Measurements from ENCODE around the gene CD109. TPM values are rescaled to one million over a fixed set of nuclear protein-coding genes. Genes with fewer than 3 reads are reported as not detected.
"Not testable (repeated sequence)": the region's sequence is repeated elsewhere in the genome, so short reads cannot be mapped to it uniquely, and the experiment has no call there.

Gene CD109
- total RNA-seq, 1 donor = 22.1 TPM

DNA sequence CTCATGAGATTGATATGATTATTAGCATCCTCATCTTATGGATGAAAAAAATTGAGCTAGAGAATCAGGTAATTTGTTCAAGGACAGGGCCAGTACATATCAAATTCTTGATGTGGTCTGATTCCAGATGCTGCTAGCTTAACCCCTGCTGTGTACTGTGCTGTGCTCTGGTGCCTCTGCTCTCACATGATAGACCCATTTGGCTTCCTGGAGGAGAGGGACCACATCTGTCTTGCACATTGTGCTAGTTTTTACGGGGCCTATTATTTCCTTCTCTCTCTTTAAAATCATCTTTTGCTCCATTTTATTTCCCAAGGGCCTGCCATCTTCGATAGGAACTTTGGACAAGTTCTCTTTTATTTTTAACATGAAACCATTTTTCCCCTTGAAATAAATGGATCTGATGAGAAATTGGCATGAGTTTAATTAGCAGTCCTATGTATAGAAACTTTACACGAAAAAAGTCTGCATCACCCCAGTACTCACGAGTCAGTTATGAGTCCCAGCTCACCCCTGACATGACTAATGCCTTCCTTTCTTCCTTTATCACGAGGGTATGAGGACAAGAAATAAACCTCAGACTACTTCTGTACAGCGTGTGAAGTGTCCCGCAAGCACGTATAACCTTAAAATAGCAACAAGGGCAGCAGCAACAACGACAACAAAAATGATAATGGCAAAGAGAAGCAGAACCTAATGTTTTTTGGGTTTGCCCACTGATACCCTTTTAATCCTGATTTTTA, 26.5 kb downstream of the CD109 start:
- DNase-seq (ENCODE audit: low read depth in 2 of 3, low spot score in 2 of 3) = peak in 2 of 3 donors; percentile 86 to 87

DNA sequence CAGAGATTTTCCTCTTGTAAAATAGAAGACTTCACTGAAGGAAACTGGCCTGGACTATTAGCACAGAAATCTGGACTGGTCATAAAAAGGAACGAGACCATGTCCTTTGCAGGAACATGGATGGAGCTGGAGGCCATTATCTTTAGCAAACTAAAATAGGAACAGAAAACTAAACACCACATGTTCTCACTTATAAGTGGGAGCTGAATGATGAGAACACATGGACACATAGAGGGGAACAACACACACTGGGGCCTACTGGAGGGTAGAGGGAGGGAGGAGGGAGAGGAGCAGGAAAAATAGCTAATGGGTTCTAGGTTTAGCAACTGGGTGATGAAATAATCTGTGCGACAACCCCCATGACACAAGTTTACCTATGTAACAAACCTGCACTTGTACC, 27.5 kb downstream of the CD109 start:
- not testable (repeated sequence) for DNase-seq (ENCODE audit: low read depth in 2 of 3, low spot score in 2 of 3)

DNA sequence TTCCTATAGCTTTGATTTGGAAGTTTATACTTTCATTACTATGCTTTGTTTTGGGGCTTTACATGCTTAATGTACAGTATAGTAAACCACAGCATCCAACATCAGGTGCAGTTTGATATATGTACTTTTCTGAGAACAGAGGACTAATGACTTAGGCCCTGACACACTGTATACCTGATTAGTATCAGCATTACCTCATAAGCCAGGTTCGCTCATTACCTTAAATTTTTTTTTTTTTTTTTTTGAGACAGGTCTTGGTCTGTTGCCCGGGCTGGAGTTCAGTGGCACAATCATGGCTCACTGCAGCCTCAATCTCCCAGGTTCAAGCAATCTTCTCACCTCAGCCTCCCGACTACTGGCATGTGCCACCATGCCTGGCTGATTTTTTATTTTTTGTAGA, 28.4 kb downstream of the CD109 start:
- no peak for DNase-seq (ENCODE audit: low read depth in 2 of 3, low spot score in 2 of 3)

DNA sequence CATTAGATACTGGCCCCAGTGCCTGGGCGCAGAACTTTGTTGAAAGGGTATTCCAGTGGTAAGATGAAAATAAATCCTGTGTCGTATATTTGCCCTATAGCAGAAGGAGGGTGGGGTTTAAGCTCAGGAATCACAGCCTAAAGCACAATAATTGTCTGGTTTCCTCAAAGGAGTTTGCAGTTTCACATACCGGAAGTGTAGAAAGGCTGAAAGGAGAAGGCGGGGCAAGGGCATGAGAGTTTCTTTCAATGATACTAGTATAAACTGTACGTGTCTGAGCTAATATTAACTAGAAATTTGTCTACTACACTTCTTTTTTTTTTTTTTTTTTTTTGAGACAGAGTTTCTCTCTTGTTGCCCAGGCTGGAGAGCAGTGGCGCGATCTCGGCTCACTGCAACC, 29.2 kb downstream of the CD109 start:
- peak in 1 of 3 donors; percentile 82 for DNase-seq (ENCODE audit: low read depth in 2 of 3, low spot score in 2 of 3)

DNA sequence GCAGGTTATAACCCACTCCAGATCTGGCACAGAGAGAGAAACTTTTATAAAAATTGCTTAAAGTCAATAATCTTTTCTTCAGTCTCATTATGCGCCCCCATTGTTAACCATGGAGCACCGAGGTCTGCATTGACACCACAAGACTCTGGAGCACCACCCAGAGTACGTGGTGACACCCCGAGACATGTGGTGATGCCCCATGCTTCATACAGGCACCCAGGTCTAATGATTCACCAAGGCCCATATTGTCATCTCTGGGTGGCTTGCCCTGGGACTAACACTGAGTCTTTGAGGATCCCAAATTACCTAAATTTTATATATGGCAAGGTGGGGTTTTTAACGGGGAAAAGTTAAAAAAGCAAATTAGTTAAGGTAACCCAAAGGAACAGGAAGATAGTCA, 31.1 kb downstream of the CD109 start:
- no peak for DNase-seq (ENCODE audit: low read depth in 2 of 3, low spot score in 2 of 3)

DNA sequence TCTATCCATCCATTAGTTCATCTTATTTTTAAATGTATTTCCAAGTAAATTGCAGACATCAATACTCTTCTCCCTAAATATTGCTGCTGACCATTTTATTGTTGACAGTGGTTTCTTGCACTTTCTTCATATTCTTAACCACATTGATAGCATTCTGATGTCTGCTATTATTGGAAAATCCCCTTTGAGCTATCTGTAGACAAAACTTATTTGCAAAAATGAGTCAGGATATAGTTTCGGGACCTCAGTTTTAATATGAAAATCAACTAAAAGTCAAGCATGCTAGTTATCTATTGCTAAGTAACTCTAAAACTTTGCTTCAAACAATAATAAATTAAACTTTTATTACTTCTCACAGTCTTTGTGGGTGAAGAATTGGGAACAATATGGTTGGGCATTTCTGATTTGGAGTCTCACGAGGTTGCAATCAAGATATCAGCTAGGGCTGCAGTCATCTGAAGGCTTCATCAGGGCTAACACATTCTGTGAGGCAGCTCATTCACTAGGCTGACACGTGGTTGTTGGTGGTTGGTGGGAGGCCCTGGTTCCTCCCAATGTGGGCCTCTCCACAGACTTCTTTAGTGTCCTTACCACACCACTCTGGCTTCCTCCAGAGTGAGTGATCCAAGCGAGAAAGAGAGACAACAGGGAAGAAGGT, 32.7 kb downstream of the CD109 start:
- DNase-seq (ENCODE audit: low read depth in 2 of 3, low spot score in 2 of 3) = peak in 2 of 3 donors; percentile 50 to 63

DNA sequence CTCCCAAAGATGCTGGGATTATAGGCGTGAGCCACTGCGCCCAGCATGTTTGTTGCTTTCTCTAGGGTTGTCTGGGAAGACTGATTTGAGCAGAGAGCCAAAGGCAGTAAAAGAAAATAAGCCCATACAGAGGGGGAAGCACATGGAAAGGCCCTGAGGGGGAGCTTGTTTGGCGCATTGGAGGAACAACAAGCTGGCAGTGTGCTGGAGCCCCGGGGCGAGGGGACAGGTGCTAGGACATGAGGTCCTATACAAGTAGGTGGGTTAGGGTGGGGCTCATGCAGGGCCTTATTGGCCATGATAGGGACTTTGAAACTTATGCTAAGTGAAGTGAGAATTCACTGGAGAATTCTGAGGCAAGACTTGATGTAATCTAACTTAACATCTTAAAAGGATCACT, 35.3 kb downstream of the CD109 start:
- DNase-seq (ENCODE audit: low read depth in 2 of 3, low spot score in 2 of 3) = no peak

DNA sequence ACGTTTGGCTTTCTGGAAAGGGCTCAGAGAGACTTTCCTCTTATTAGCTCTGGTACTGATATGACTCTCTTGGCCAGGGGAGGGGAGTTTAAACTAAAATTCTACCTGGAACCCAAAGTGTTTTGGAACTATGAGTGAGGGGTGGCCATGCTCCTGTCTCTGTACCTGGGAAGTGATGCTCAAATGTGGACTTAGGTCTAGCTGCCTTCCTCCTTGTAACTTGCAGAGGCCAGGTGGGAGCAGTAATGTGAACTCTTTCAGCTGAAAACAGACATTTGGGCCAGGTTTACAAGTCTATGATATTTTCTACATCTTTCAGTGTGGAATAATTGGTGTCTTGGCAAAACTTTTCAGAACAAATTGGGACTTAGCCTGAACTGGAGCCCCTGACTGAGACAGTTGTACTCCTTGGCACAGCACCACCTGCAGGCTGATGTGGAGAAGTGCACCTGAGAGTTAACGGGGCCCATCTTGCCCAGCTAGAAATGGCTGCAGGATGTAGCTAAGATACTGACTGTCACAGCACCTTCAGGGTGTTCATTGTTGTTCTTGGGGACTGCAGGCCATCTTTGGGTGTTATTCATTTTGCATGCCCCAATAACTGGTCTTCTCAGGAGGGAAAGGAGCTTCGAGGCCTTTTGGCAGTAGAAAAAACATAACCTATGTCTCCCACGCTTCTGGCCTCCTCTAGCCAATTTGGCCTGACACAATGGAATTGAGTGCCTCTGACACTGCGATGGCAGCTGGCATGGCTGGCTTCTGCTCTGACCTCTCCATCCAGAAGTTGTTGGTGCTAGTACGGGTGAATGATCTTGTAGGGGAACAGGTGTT, 37.1 kb downstream of the CD109 start:
- peak; percentile 35 to 91 (median 79) for DNase-seq (ENCODE audit: low read depth in 2 of 3, low spot score in 2 of 3)

DNA sequence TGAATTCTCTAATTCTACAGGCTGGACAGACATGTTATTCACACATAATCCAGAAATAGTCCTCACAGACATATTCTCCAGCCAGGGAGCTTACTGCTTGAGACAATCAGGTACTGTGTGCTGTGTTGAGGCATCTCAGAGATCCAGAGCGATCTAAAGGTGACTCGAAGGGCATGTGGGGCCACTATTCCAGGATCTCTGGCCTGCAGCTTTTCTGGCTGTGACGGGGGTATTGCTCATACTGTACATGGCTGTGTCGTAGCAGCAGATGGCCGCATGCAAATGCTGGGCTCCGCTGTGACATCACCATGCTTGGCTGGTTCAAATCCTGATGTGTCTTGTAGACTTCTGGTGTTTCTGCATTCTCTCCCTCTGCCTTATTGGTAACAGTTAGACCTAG, 37.8 kb downstream of the CD109 start:
- no peak for DNase-seq (ENCODE audit: low read depth in 2 of 3, low spot score in 2 of 3)

DNA sequence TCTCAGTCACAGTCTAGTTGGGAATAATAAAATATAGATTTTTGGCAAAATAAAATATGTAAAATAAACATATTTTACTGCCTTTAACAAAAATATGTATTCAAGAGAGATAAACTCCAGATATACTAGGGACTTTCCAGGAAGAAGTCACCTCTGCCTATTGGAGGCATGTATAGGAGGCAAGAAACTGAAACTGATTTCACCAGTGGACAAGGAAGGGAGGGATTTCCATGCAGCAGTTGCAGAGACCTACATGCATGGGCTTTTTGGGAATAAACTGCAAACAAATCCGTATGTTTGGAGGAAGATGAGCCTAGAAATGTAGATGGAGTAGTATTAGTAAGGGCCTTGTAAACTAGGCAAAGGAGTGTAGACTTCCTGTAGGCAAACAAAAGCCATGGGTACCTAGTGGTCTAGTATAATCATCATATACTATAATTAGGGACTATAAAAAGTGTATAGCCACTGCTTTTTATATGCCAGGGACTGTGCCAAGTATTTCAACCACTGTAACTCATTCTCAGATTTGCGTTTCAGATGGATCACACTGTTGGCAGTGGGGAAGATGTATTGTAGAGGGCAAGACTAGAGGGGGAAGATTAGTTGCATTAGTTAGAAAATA, 38.9 kb downstream of the CD109 start:
- DNase-seq (ENCODE audit: low read depth in 2 of 3, low spot score in 2 of 3) = no peak

DNA sequence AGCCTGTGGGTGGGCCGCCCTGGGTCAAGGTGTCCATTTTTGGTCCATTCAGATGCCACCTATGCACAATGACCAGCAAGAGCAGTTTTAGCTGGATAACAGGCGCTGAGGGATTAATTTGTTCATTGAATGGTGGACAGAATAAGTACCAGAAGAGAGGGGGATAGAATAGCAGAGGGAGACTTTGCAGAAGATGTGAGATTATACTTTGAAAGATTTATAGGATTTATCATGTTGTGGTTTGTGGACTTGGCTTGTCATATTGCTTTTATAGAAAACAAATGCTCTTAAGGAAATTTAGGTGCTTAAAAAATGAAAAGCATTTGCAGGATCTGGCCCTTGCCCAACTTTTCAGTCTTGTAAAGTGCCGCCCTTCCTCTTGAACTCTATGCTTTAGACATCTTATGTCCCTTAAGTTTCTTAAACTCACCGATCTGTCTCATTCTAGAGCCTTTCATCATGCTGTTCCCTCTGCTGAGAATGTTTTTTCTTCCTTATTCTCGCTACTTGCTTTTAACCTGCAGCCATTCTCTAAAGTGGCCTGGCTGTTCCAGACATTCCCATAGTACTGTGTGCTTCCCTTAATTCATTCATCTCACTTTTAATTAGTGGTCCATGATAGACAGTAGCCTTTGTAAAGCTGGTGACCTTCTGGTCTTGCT, 42.5 kb downstream of the CD109 start:
- DNase-seq (ENCODE audit: low read depth in 2 of 3, low spot score in 2 of 3) = no peak

DNA sequence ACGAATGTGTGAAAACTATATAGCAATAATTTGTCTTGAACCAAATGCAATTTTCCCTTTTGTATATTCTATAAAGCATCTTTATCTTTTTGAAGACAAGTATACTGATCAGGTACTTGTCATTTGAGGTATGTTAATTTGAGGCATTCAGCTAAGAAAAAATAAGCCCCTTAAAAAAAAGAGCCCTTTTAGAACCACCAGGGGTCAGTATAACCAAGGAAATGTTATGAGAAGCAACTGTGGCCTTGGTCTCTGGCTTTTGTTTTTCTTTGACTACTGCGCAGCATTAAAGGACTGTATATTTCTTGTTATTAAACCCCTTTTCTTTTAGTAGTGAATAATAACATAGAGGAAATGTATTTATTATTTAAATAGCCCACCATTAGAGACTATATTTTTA, 43.1 kb downstream of the CD109 start:
- DNase-seq (ENCODE audit: low read depth in 2 of 3, low spot score in 2 of 3) = peak; percentile 24 to 86 (median 59)

DNA sequence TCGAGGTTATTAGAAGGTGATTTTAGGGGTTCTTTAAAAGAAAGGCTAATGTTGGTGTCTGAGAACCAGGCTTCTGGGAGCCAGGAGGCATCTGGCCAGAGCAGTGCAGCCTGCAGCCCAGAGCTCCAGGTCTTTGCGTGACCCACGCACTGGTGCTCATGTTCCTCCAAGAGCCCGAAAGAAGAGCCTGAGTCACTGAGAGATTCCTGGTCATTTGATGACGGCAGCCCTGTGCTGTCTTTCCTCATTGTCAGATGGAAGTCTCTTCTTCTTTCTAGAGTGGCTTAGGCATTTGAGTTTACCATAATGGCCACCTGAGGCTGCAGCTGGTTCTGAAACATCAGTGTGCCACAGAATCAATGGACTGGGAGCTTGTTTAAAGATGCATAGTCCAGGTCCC, 46.4 kb downstream of the CD109 start:
- DNase-seq (ENCODE audit: low read depth in 2 of 3, low spot score in 2 of 3) = no peak

DNA sequence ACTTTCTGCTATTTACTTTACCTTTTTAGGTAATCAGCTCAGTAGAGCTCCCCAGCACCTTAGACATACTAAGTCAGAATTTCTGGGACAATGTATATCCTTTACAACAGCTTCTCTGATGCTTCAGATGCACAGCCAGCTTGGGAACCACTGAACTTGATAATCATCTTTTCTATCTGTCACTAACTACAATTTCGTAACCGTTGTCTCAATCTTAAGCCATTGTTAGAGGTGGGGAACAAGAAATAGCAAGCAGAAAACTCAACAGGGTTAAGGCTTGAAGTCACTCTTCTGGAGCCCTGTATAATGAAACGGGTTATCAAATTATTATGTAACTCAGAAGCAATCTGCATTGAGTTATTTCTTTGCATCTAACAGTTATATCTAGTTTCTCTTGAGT, 47.1 kb downstream of the CD109 start:
- DNase-seq (ENCODE audit: low read depth in 2 of 3, low spot score in 2 of 3) = no peak

DNA sequence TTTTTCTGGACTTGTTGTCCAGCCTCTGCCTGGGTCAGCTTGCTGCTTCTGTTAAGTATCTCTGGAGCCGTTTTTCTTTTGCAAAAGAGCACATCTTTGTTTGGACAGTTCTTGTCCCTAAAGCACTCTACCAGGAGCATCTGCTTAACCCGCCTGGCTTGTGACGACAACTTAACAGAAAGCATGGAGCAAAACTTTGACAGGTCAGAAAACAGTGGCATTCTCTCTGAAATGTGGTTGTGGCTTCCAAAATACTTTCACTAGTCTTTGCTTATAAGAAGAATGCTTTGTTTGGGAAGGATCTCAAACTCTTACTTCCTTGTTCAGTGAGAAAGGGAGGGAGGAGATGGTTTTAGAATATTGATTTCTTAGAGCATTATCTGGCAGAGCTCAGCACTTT, 47.6 kb downstream of the CD109 start:
- no peak for DNase-seq (ENCODE audit: low read depth in 2 of 3, low spot score in 2 of 3)

DNA sequence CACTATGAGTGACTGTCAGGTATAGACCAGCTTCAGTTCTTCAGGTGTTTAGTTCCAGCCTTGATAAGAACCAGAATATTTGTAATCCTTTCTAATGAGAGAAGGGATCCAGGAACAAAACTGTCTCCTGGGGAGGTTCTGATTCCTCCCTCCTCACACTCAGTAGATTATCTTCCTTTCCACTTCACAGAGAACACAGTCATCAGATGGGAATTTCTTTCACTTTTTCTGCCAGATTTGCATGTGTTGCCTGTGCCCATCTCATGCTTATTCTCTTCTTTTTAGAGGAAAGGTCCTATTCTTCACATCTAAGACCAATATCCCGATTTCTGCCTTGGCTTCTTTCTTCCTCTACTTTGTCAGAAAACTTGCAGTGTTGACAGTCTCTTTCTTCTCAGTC, 50.8 kb downstream of the CD109 start:
- DNase-seq (ENCODE audit: low read depth in 2 of 3, low spot score in 2 of 3) = no peak

DNA sequence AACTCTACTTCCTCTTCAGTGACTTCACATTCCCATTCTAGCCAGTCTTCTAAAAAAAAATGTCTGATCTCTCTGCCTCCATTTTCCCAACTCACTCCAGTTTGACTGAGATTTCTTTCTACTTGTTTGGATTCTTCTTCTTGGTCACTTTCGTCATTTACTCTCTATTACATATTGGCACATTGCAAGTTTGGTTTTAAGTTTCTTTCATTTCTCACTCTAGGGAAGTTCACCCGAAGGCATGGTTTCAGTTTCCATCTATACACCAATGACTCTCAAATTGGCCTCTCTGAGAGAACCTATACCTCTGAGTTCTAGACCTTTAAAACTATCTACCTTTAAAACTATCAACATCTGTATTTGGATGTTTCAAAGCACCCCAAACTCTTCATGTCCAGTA, 51.3 kb downstream of the CD109 start:
- DNase-seq (ENCODE audit: low read depth in 2 of 3, low spot score in 2 of 3) = peak in 1 of 3 donors; percentile 10

DNA sequence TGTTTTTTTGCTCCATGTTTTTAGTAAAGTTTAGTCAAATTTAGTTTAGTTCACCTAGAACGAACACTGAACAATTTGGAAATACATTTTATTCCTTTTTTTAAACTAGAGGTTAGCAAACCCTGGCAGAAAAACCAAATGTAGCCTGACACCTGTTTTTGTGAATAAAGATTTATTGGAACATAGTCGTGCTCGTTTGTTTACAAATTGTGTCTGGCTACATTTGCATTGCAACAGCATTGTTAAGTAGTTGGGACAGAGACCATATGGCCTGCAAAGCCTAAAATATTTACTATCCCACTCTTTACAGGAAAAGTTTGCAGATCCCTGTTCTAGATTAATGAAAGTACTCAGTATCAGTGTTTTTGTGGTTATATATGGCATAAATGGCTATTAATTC, 56.9 kb downstream of the CD109 start:
- DNase-seq (ENCODE audit: low read depth in 2 of 3, low spot score in 2 of 3) = no peak

DNA sequence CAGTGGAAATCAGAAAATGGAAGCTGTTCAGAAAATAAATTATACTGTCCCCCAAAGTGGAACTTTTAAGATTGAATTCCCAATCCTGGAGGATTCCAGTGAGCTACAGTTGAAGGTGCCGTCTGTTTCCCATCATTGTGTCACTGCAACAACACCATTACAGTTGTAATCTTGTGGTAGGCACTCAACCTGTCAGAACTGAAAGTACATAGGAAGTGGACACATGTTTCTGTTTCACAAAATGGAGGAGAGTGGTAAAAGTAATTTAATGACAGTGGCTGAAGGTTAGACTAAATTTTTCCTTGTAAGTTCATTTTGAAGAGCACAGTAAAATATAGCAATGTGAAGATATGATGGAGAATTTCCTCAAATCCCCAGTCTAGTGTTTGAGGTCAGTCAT, 70.0 kb downstream of the CD109 start:
- no peak for DNase-seq (ENCODE audit: low read depth in 2 of 3, low spot score in 2 of 3)

DNA sequence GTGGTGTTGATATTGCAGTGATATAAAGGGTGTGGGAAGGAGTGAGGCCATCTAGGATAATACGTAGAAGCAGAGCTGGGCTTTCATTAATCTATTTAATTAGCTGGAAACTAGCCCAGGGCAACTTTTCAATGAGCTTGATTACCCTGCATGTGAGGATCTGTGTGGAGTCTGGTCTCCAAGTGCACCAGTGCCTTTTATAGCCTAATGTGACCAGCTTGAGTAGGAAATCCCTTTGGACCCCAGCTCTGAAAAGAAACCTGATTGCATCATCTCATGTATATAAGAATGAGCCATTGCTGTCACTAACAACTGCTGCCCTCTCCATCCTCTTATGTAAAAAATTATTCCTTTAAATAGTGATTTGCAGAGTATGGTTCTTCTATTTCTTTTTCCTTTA, 72.6 kb downstream of the CD109 start:
- DNase-seq (ENCODE audit: low read depth in 2 of 3, low spot score in 2 of 3) = no peak

DNA sequence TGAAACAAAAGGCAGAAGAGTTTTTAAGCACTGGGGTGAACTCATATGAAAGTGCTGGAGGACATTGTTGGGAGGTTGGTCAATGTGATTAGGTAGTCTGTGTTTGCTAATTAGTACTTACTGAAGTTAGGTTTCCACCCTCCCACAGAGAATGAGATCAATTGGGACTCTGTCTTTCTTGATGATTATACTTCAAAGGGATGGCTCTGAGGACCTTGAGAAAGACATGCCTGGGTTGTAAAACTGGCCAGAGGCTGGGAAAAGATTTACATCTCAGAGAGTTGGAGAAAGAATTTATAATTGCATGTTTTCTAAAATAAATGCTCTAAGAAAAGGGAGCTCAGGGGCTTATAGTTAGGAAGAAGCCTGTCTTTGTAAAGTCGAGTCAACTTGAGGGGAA, 74.0 kb downstream of the CD109 start:
- no peak for DNase-seq (ENCODE audit: low read depth in 2 of 3, low spot score in 2 of 3)
